T-helper 17 cell (primary cell): ENCODE data around the gene SSR3. TPM values are rescaled to one million over a fixed set of nuclear protein-coding genes. Genes with fewer than 3 reads are reported as not detected.
"Not testable (repeated sequence)": the region's sequence is repeated elsewhere in the genome, so short reads cannot be mapped to it uniquely, and the experiment has no call there.

Source experiments
- ATAC-seq: fragments of 150-1000 bp; cut with Tn5 transposase; 2 replicates; pipeline ENCODE4 v1.10.0; 2021; ENCODE audit warnings: mild to moderate bottlenecking, moderate library complexity
- DNase-seq, 3 donors: peaks; one replicate each; pipeline versions ENCODE4 v3.0.0 to v3.0.0-alpha.2; 2020 to 2021
- H3K9me3 ChIP-seq: one replicate; pipeline ENCODE4 v1.7.0; 2013; ENCODE audit warnings: low read length, mild to moderate bottlenecking; ENCODE audit not compliant: control insufficient read depth, poor library complexity, severe bottlenecking
- H3K27ac Mint-ChIP-seq: one replicate; pipeline ENCODE4 v1.8.0; 2022; ENCODE audit warnings: mild to moderate bottlenecking, moderate library complexity, mixed read lengths
- H3K27me3 Mint-ChIP-seq: one replicate; pipeline ENCODE4 v1.8.0; 2022; ENCODE audit warnings: mixed read lengths
- H3K36me3 Mint-ChIP-seq: one replicate; pipeline ENCODE4 v1.8.0; 2022; ENCODE audit warnings: low read depth, mixed read lengths
- H3K4me1 Mint-ChIP-seq: one replicate; pipeline ENCODE4 v1.8.0; 2022; ENCODE audit warnings: mild to moderate bottlenecking, mixed read lengths
- H3K4me3 Mint-ChIP-seq: one replicate; pipeline ENCODE4 v1.8.0; 2022; ENCODE audit warnings: mild to moderate bottlenecking, moderate library complexity, mixed read lengths
- total RNA-seq, 4 donors: library from RNA in 2 of 4; stranded (reverse) in 2 of 4; gene quantifications; one replicate each; pipeline ENCODE4 v1.2.3 and lab custom pipeline; 2022 to 2026

The SSR3 gene
- 10 to 100 TPM; 93.4 to 94.3 TPM for total RNA-seq
- total RNA-seq (lab: John Stamatoyannopoulos, UW), result 108 to 220 reads per million in 2 donors

GRCh38 chr3:156554842-156555687 is at the start of gene SSR3:
SSR3 (minus strand) TSS chr3:156555117; CDS start chr3:156555089, 28 bp downstream.
- no peaks in the 10 kb centered on the region for H3K9me3 ChIP-seq
- Mint-ChIP-seq H3K27ac (peak within 1 kb of the TSS; percentile 95), H3K27me3 (no peaks in the 10 kb centered on the region), H3K4me1 (peaks cover 39% of the 10 kb centered on the region), H3K4me3 (peak within 1 kb of the TSS; percentile 95), H3K36me3 (peaks cover 8% of the 10 kb centered on the region)
- ATAC-seq (peak; percentile 99), DNase-seq (peak; percentile 97 to 98 (median 97))

- no peaks in the 10 kb centered on the region for H3K36me3 Mint-ChIP-seq
- peaks cover 36% of the 10 kb centered on the region for H3K27me3 Mint-ChIP-seq
- no peak overlapping the region for H3K27ac Mint-ChIP-seq
- no peak overlapping the region for H3K4me3 Mint-ChIP-seq
- no peaks in the 10 kb centered on the region for H3K9me3 ChIP-seq
- peaks cover 11% of the 10 kb centered on the region for H3K4me1 Mint-ChIP-seq
- DNase-seq (no peak), ATAC-seq (no peak)
Observed at GRCh38 chr3:156604064-156604641, 49.2 kb upstream of the SSR3 start.

GRCh38 chr3:156603379-156604017 is 48.6 kb upstream of the SSR3 start:
- H3K27me3 Mint-ChIP-seq, result peaks cover 30% of the 10 kb centered on the region
- H3K9me3 ChIP-seq, result no peaks in the 10 kb centered on the region
- H3K4me1 Mint-ChIP-seq, result peaks cover 11% of the 10 kb centered on the region

GRCh38 chr3:156602424-156602823 is 47.5 kb upstream of the SSR3 start:
- no peaks in the 10 kb centered on the region for H3K9me3 ChIP-seq
- Mint-ChIP-seq H3K27me3 (peaks cover 20% of the 10 kb centered on the region), H3K27ac (no peak overlapping the region), H3K36me3 (no peaks in the 10 kb centered on the region), H3K4me3 (no peak overlapping the region), H3K4me1 (peaks cover 11% of the 10 kb centered on the region)
- DNase-seq, result no peak
- ATAC-seq, result peak; percentile 65

More at GRCh38 chr3:156603379-156604017, 48.6 kb upstream of the SSR3 start:
- Mint-ChIP-seq H3K27ac (no peak overlapping the region), H3K4me3 (no peak overlapping the region), H3K36me3 (no peaks in the 10 kb centered on the region)
- DNase-seq (no peak), ATAC-seq (no peak)

- H3K4me1 Mint-ChIP-seq, result peaks cover 9% of the 10 kb centered on the region
- DNase-seq, result no peak
- no peak for ATAC-seq
- H3K4me3 Mint-ChIP-seq, result no peak overlapping the region
- H3K27ac Mint-ChIP-seq, result no peak overlapping the region
- no peaks in the 10 kb centered on the region for H3K36me3 Mint-ChIP-seq
- no peaks in the 10 kb centered on the region for H3K9me3 ChIP-seq
- H3K27me3 Mint-ChIP-seq, result peaks cover 20% of the 10 kb centered on the region
Observed at GRCh38 chr3:156601497-156601896, 46.6 kb upstream of the SSR3 start.

- Mint-ChIP-seq H3K27ac (no peak overlapping the region), H3K36me3 (no peaks in the 10 kb centered on the region), H3K27me3 (peaks cover 22% of the 10 kb centered on the region), H3K4me1 (peaks cover 4% of the 10 kb centered on the region), H3K4me3 (no peak overlapping the region)
- ATAC-seq, result no peak
- no peaks in the 10 kb centered on the region for H3K9me3 ChIP-seq
- DNase-seq, result no peak
Observed at GRCh38 chr3:156600834-156601233, 45.9 kb upstream of the SSR3 start.

GRCh38 chr3:156599089-156599874 is 44.4 kb upstream of the SSR3 start:
- Mint-ChIP-seq H3K27me3 (peaks cover 20% of the 10 kb centered on the region), H3K36me3 (no peaks in the 10 kb centered on the region), H3K27ac (no peak overlapping the region), H3K4me3 (no peak overlapping the region), H3K4me1 (peaks cover 2% of the 10 kb centered on the region)
- DNase-seq (no peak), ATAC-seq (no peak)
- H3K9me3 ChIP-seq, result no peaks in the 10 kb centered on the region

- no peak overlapping the region for H3K4me3 Mint-ChIP-seq
- no peaks in the 10 kb centered on the region for H3K36me3 Mint-ChIP-seq
- H3K4me1 Mint-ChIP-seq, result peaks cover 2% of the 10 kb centered on the region
- ATAC-seq, result no peak
- no peaks in the 10 kb centered on the region for H3K9me3 ChIP-seq
- DNase-seq, result no peak
- peaks cover 22% of the 10 kb centered on the region for H3K27me3 Mint-ChIP-seq
- H3K27ac Mint-ChIP-seq, result no peak overlapping the region
Observed at GRCh38 chr3:156598413-156598812, 43.5 kb upstream of the SSR3 start.

GRCh38 chr3:156594219-156594683 is 39.3 kb upstream of the SSR3 start:
- Mint-ChIP-seq H3K4me1 (peaks cover 2% of the 10 kb centered on the region), H3K27ac (no peak overlapping the region), H3K27me3 (peaks cover 22% of the 10 kb centered on the region), H3K4me3 (no peak overlapping the region), H3K36me3 (no peaks in the 10 kb centered on the region)
- ATAC-seq, result no peak
- H3K9me3 ChIP-seq, result no peaks in the 10 kb centered on the region
- DNase-seq, result no peak

GRCh38 chr3:156593814-156594213 is 38.9 kb upstream of the SSR3 start:
- Mint-ChIP-seq H3K27ac (no peak overlapping the region), H3K36me3 (no peaks in the 10 kb centered on the region), H3K27me3 (peaks cover 22% of the 10 kb centered on the region), H3K4me1 (peaks cover 2% of the 10 kb centered on the region), H3K4me3 (no peak overlapping the region)
- no peak for ATAC-seq
- no peak for DNase-seq
- H3K9me3 ChIP-seq, result no peaks in the 10 kb centered on the region

- H3K36me3 Mint-ChIP-seq, ATAC-seq, H3K4me1 Mint-ChIP-seq, DNase-seq, H3K27me3 Mint-ChIP-seq, H3K27ac Mint-ChIP-seq, H3K9me3 ChIP-seq, H3K4me3 Mint-ChIP-seq: not testable (repeated sequence)
Observed at GRCh38 chr3:156589806-156590205, 34.9 kb upstream of the SSR3 start.

- Mint-ChIP-seq H3K4me3 (no peak overlapping the region), H3K36me3 (no peaks in the 10 kb centered on the region), H3K4me1 (peaks cover 5% of the 10 kb centered on the region), H3K27ac (no peak overlapping the region), H3K27me3 (no peaks in the 10 kb centered on the region)
- ATAC-seq, result no peak
- DNase-seq, result no peak
- H3K9me3 ChIP-seq, result no peaks in the 10 kb centered on the region
Observed at GRCh38 chr3:156587760-156588069, 32.8 kb upstream of the SSR3 start.
